GM21737 (cell line): ENCODE data around the gene HOXC6.

Experiments used
- ATAC-seq: cut with Tn5 transposase; IDR thresholded peaks from one replicate; pipeline ENCODE4 v1.9.1; 2021; ENCODE audit warnings: mild to moderate bottlenecking, moderate library complexity; ENCODE audit not compliant: unreplicated experiment

Gene HOXC6

DNA sequence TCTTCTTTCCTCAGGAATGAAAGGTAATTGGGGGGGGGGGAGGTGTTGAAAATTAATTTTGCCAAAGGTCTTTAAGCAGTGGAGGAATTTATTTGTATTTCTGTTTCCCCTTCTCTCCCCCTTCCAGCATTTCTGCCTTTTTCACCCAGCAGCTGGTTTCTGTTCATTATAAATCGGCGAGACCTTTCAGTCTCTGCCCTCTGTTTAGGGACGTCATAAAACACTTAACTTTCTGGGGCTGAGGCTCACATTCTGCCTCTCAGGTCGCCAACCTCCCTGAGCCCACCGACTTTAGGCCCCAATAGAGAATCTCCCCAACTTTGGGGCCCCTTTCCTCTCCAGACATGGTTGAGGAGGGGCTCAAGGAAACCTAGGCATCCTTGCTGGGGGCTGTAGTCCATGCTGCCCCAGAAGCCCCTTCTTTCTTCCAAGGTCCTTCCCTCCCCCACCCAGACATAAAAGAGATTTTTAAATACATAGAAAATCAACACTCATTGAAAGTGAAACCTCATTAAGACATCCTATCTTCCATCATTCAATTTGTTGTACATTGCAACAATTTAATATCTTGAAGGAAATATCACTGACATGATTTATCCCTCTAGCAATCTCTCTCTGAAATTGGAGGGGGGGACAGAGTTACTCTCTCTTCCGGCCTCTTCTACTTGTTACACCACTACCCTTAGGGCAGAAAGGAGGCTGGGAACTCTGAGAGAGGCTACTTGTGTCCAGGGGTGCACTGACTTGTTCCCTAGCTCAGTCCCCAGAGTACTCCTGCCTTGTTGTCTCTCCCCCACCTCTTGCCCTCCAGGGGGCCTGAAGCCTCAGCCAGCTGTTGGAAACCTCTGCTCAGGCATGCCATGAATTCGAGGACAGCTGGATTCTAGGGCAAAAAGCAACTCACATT is 2.5 kb upstream of the HOXC6 start:
- no peak for ATAC-seq

DNA sequence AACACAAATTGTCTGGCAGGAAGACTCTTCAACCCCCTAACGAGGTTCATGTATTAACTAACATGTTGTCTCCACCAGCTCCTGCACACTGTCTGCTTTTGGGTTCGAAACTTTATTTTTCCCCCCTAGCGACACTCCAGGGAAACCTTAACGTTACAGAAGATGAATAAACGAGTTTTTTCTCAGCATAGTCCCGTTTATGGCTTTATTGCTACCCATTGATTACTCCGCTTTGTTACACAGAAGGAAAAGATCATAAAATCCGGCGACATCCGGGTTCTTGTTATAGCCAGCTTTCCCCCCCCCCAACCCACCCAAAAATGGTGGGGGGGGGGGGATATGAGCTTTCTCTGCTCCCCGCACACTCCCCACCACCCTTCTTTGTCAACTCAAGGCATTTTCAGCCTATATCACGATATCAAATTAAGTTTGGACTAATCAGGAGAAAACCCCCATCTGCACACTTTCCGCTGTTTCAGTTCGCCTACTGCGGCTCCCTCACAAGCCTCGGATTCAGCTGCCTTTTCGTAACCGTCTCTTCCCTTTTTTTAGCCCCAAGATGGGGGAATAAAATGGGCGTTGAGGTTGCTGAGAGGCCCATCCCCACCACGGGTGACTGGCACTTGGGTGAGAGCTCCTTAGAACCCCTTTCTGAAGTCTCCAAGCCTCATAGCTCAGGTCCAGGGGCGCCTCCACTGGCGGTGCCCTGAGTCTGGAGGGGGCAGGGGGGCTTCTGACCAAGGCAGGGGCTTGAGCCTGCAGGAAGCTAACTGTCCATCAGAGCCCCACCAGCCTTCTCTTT is 1.4 kb upstream of the HOXC6 start:
- no peak for ATAC-seq

DNA sequence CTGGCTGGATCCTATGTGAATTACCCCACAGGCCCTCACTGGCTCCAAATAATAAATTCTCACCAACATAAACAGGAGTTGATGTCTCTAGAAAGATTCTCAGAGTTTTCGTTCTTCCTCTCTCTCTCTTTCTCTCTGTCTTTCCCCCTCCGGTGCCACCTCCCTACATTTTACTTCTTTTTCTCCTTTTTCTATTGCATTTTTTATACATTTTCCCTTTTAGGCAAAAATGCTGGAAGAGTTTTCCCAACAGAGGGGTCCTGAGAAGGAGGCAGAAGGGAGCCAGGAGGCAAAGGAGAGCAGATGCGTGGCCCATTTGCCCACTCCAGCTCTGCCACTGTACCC is 826 bp upstream of the HOXC6 start:
- no peak for ATAC-seq

DNA sequence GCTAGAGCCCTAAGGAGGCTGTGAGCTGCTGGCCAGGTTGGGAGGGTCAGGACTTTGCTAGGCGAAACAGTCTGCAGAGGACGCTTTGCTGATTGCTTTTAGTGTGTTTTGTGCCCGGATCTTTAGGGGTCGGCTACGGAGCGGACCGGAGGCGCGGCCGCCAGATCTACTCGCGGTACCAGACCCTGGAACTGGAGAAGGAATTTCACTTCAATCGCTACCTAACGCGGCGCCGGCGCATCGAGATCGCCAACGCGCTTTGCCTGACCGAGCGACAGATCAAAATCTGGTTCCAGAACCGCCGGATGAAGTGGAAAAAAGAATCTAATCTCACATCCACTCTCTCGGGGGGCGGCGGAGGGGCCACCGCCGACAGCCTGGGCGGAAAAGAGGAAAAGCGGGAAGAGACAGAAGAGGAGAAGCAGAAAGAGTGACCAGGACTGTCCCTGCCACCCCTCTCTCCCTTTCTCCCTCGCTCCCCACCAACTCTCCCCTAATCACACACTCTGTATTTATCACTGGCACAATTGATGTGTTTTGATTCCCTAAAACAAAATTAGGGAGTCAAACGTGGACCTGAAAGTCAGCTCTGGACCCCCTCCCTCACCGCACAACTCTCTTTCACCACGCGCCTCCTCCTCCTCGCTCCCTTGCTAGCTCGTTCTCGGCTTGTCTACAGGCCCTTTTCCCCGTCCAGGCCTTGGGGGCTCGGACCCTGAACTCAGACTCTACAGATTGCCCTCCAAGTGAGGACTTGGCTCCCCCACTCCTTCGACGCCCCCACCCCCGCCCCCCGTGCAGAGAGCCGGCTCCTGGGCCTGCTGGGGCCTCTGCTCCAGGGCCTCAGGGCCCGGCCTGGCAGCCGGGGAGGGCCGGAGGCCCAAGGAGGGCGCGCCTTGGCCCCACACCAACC is 1.5 kb downstream of the HOXC6 start:
- ATAC-seq: no peak

DNA sequence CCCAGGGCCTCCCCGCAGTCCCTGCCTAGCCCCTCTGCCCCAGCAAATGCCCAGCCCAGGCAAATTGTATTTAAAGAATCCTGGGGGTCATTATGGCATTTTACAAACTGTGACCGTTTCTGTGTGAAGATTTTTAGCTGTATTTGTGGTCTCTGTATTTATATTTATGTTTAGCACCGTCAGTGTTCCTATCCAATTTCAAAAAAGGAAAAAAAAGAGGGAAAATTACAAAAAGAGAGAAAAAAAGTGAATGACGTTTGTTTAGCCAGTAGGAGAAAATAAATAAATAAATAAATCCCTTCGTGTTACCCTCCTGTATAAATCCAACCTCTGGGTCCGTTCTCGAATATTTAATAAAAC is 2.2 kb downstream of the HOXC6 start:
- no peak for ATAC-seq

DNA sequence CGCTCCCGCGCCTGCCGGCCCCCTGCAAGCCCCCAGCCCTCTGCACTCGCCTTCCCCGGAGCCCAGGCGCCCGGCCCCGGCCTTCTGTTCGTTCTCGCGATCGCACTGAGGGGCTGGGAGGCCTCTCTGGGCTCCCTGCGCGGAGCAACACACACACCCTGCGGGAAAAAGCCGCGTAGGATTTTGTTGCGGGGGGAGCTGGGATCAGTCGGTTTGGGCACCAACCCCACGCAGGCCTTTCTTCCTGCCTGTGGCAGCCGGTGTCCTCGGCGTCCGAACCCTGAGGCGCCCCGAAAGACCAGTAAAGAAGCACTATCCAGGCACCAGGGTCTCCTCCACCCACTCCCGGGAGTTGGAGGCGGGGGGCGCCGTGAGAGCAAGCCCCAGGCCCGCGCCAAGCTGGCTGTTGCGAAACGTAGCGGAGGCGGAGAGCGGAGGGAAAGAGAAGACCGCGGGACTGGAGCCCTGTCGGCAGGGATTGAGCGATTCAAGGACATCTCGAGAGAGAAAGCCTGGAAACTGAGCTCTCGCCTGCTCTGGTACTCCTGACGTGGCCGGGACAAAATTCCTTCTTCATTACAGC is 2.7 kb downstream of the HOXC6 start:
- no peak for ATAC-seq

DNA sequence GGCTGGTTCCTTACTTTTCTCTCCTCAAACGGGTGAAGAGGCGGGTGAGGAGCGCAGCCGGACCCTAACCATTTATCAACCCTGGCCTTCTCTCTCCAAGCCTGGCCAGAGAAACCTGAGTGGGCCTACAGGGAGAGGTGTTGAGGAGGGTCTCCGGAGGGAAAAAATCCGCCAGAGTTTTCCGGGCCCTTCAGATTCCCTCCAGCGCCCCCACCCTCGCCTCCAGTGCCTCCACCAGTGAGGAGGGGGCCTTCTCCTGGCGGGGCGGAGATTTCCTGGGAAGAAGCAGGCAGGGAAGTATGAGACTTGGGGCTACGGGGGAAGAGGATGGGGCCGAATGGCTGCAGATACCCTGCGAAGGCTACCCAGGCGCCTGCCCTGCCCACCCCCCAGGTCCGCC is 3.2 kb downstream of the HOXC6 start:
- no peak for ATAC-seq

DNA sequence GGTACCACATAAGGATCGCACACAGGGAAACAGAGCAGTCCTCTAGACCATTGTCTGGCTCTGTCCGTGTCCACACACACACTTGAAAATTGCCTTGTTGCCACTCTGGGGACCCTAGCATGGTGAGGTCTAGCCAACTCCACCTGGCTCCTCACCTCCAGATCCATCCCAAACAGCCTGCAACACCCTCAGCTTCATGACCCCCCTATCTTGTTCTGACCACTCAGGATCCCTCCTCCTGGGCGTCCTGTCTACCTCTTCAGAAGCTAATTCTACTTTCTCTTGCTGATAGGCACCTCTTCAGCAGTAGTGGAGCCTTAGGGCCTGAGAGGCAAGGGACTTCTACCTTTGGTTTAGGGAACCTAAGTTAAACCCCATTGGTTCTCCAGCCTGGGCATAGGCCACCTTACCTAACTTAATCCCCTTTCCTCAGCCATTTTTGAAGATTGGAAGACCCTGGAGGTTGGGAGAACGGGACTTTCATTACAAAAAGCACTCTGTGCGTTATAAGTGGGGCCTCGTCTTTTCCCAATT is 3.9 kb downstream of the HOXC6 start:
- no peak for ATAC-seq

DNA sequence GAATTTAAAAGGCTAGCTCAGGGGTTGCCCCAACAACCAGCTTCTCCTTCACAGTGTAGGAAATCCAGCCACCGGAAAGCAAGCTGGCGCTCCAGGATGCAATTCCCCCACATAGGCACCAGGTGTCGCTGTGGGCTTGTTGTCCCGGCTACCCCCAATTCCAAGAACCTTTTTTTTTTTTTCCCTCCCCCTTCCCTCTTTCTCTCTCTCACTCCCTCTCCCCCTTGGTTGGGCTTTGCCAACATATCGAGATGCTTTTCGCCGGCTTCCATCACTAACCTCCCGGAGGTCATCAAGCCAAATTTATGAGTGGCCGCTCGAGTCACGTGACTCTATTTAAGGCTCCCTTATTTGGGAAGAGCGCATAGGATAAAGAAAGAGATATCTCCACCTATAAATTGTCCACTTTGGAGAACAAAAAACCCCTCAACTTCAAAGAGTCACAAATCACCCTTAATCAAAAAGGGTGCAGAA is 4.4 kb downstream of the HOXC6 start, which contains the start of gene HOXC5:
HOXC5 (plus strand) TSS at position 424 of the 474 bp plus-strand sequence. CDS start 73 bp downstream, outside the sequence.
- ATAC-seq: no peak

DNA sequence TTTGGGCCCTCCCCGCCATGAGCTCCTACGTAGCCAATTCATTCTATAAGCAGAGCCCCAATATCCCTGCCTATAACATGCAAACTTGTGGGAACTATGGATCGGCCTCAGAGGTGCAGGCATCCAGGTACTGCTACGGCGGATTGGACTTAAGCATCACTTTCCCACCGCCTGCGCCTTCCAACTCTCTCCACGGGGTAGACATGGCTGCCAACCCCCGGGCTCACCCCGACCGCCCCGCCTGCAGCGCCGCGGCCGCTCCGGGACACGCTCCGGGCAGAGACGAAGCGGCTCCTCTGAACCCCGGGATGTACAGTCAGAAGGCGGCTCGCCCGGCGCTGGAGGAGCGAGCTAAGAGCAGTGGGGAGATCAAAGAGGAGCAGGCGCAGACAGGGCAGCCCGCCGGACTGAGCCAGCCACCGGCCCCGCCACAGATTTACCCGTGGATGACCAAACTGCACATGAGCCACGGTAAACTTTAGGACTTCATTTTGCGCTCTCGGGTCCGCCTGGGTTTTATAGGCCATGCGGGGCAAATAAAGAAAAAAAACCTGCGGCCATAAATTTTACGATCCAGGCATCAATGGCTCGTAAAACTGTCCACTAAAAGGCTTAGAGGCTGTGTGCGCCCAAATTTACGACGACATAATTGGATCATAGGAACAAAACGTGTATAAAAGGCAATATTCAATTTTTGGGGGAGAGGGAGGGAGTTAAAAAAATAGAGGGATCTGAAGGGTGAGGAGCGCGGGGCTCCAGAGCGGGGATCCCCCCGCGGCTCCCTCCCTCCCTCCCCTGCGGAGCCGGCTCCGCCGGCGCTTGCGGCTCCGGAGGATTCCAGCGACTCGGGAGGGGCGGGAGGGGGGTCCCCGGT is 5.1 kb downstream of the HOXC6 start:
- ATAC-seq: no peak

DNA sequence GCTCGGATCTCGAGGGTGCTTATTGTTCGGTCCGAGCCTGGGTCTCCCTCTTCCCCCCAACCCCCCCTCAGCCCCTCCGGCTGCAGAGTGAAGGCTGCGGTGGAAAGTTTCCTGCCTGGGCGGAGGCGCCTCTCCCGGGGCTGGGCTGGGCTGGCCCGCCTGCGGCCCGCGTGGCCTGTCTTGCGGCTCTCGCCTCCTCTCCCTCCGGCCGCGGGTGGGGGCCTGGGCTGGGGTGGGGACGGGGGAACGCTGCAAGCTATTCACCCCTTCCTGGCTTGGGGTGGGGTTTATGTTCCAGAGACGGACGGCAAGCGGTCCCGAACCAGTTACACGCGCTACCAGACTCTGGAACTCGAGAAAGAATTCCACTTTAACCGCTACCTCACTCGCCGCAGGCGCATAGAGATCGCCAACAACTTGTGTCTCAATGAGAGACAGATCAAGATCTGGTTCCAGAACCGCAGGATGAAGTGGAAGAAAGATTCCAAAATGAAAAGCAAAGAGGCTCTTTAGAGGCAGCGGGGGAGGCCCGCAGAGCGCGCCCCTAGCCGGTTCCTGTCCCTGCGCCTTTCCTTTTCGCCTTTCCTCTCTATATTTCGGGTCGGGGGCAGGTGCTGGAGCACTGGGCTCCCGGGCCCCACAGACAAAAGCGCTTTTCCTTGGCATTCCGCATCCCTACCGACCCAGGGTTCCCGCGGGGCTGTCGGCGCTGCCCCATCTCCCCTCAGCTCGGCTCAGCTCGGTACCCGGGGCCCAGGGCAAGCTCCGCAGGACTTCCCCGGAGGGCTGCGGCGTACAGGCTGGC is 5.9 kb downstream of the HOXC6 start:
- ATAC-seq: no peak

DNA sequence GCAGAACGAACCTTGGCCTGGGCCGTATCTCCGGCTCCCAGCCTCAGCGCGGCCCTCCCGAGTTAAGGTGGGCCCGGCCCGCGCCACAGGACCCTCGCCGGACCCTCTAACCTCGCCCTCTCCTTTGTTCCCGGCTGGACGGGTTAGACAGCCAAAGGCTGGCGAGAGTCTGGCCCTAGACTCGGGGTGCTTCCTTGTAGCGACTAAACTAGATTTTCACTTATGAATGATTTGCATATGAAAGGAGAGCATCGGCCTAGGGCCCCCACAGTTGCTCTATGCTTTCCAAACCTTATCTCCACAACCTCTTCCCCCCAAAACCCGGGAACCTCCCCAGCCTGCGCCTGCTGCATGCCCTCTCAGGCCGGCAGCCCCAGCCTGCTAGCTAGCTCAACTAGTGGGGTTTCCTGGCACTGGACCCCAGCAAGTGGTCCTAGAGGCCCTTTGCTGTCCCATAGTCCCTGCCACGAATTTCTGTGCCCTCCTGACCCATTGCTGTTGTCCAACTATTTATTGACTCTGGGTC is 6.6 kb downstream of the HOXC6 start:
- ATAC-seq: no peak

DNA sequence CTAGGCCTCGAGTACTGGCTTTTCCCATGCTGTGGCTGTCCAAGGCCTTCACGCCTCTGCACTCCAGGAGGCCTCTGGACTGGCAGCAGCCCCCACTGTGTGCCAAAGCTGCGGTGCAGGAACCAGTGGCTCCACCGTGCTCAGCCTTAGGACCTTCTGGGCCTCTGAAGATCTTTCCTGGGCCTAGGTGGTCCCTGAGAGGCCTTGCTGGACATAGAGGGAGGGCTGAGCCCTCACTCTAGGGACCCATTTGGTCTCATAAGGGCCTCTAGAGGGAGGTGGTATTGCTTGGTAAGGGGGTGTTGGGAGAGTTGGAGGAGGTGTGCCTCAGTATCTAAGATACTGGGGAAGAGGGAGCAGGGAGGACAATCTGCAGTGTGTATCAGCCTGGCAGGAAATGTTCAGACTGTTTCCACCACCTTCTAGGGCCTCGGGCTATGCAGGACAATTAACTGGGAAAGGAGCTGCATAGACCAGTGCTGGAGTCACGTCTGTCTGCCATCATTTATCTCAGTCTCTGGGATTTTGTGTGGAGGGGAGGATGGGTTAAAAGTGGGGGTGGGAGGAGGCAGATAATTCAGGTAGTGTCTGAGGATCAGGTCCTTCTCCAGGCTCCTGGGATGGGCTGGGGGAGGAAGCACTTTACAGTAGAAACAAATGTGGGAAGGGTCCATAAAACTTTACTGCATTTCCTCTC is 7.5 kb downstream of the HOXC6 start:
- ATAC-seq: no peak

DNA sequence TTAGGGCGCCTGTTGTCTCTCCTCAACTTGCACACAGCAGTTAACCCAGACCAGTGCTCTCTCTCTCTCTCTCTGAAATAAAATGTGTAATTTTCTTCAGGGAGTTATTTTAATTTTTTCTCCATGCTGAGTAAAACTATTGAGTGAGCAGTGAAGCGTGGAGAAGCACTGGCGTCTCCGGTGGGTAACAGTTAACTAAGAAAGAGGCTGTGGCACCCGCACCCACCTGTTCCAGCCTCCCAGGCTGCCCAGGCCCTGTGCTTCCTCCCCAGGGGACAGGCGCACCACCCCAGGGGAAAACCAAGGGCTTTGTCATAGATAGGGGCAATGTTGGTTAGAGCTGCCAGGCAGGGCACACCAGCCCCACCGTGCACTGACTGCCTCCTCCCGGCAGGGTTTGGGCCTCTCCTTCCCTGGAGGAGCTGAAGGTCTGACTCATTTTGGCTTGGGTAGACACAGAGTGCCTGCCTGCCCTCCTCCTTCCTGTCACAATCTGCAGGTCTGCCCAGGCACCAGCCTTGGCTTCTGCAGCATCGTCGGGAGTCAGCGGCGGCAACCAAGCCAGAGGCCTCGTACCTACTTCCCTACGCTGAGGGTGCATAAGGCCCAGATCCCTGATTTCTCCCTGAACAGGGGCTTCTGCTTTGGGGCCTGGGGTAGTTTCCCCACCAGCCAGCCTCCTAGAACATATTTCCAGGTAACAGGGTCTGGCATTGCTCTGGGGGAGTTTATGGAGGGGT is 8.6 kb downstream of the HOXC6 start:
- no peak for ATAC-seq

DNA sequence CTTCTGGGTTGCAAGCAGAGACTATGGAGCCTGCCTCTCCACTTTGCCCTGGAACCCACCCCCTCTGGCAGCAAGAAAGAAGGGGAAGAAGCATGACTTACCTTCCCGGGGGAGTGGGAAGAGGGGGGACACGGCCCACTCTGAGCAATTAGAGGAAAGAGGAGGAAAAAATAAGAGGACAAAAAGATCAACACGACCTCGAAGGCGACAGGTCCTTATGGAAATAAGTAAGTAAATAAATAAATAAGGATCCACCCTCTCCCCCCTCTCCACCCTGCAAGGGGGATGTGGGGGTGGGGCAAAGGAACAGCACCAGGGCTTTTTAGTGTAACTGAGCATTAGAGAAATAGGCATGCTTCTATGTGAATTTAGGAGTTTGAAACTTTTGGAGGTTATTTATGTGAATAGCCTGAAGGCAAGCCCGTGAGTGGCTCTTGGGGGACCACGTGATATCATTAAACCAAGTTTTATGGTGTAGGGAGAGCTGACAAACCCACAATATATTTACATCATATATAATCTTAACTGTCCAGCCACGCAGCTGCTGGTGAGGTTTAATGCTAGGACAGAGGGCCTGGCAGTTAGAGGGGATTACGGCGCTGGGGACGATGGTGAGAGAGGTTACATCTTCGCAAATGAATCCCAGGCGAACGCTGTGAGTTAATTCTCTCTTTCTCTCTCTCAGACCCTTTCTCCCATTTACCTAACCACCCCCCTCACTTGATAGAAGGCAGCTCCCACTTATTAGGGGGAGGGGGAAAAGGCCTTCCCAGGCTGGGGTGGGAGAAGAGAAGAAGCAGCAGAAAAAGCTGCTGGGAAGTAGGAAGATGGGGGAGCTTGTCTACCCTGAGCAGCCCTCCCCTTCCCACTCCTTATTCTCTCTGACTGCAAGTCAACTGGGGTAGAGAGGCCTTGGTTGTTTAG is 9.4 kb downstream of the HOXC6 start:
- ATAC-seq: no peak

DNA sequence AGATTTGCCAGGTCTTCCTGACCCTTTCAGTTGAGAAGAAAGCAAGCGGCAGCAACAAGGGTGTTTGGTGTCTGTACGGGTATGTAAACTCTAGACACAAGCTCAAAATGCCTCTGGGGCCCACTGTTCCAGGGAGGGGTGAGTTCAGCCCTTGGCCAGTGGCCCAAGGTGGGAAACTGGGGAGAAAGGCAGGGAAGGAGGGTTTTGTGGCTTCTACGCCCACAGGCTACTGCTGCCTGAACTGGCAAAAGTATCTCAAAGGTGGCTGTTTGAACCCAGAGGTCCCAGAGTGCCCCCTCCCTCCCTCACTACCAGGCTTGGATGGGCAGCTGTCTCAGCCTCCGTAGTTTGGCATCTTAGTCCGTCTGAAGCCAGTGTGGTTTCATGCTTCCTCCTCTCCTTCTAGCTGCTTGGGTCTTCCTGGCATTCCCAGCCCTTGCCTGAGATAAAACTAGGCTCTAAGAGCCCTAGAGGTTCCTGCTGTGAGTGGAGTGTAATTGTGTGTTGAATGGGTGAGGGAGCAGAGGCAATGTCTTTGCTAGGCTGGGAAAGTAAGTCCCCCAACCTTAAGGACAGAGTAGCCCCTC is 10.1 kb downstream of the HOXC6 start:
- no peak for ATAC-seq
